Body of pancreas (tissue), 4 donors: ENCODE results near the gene ACVR1. TPM values are rescaled to one million over a fixed set of nuclear protein-coding genes. Genes with fewer than 3 reads are reported as not detected.

Experiments
- ATAC-seq: fragments of 150-250 bp; one replicate; pipeline ENCODE4 v1.9.1; 2016
- DNase-seq, 4 donors: peaks; one replicate each; pipeline ENCODE4 v3.0.0-alpha.2; 2019
- H3K27ac ChIP-seq, 4 donors: fragments of 200-600 bp; sonication (generic); 1 replicate in 3 of 4; 2 replicates in 1 of 4; pipeline versions ENCODE4 v1.5.1 to v1.6.1; 2016 to 2019; ENCODE audit warnings: mild to moderate bottlenecking in 1 of 4, mixed read lengths in 1 of 4, moderate library complexity in 1 of 4
- H3K27me3 ChIP-seq, 2 donors: fragments of 200-600 bp; sonication (generic); one replicate each; pipeline ENCODE4 v1.6.0; 2016; ENCODE audit warnings: mild to moderate bottlenecking in 1 of 2
- H3K36me3 ChIP-seq, 2 donors: fragments of 200-600 bp; sonication (generic); replicated peaks in 1 of 2; 2 replicates each; pipeline ENCODE4 v1.5.1; 2016; ENCODE audit warnings: low read depth in 2 of 2; ENCODE audit not compliant: insufficient read depth in 1 of 2
- H3K4me1 ChIP-seq: fragments of 200-600 bp; sonication (generic); one replicate; pipeline ENCODE4 v1.6.0; 2016
- H3K4me3 ChIP-seq, 2 donors: fragments of 200-600 bp; sonication (generic); 1 replicate in 1 of 2; 2 replicates in 1 of 2; pipeline ENCODE4 v1.5.1; 2016 to 2019
- H3K9me3 ChIP-seq, 3 donors: fragments of 200-600 bp; sonication (generic); 1 replicate in 2 of 3; 2 replicates in 1 of 3; pipeline ENCODE4 v1.5.1; 2016
- POLR2A ChIP-seq, 3 donors: fragments of 450-650 bp; IDR thresholded peaks; one replicate each; pipeline ENCODE4 v1.6.1; 2016; ENCODE audit warnings: antibody characterized with exemption in 3 of 3, mild to moderate bottlenecking in 2 of 3
- WGBS, 2 donors: methylation state at CpG; one replicate each; pipeline ENCODE4 v1.1.5; 2017; 5-methylcytosine and 5-hydroxymethylcytosine counted together
- intact Hi-C: fragments of 100-400 bp; cut with DNase I; formaldehyde crosslinking; loops from one replicate; pipeline ENCODE4 v1.15.1; 2023
- total RNA-seq, 2 donors: library from RNA; depleted of rRNA; stranded (reverse); fragments of >200 nt; gene quantifications; one replicate each; pipeline ENCODE4 v1.1.0, GENCODE V29; 2016
- TF ChIP-seq, protein P1 (sequence below), 7 experiments: fragments of 450-650 bp in 4 of 7; fragments of 200-600 bp in 3 of 7; sonication (generic) in 3 of 7; IDR thresholded peaks; one replicate each; pipeline ENCODE4 v1.5.1; 2016 to 2019; ENCODE audit warnings: antibody characterized with exemption in 7 of 7

ACVR1 gene
- total RNA-seq, 2 donors from 2014 or later = 14.0 to 18.5 TPM

DNA sequence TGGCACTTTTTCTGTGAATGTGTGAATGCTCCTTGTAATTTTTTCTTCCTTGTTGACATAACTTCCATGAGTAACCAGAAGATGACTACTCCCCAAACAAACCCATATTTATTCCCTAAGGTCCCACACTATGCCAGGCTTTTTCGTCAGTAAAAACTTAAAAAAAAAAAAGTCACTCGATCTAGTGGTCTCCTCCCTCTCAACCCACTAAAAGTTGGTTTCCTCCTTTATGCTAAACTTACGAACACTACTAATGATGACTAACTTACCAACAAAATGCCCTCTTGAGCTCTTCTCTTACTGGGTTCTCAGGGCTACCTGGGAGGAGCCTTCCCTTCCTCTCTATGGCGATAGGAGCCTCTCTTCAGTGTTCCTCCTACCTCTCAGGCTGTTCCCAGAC, 18.2 kb downstream of the ACVR1 start:
- no peak for DNase-seq
- H3K9me3 ChIP-seq = no peaks in the 10 kb centered on the region
- H3K4me1 ChIP-seq = no peaks in the 10 kb centered on the region
- H3K36me3 ChIP-seq = no peaks in the 10 kb centered on the region
- ATAC-seq = no peak
- no peaks in the 10 kb centered on the region for H3K27me3 ChIP-seq
- intact Hi-C loops = no loop called here
- no peak overlapping the region for H3K27ac ChIP-seq
- TF ChIP-seq POLR2A (IDR thresholded peaks at IDR 0.05) = no peak
- TF ChIP-seq, protein P1, sequence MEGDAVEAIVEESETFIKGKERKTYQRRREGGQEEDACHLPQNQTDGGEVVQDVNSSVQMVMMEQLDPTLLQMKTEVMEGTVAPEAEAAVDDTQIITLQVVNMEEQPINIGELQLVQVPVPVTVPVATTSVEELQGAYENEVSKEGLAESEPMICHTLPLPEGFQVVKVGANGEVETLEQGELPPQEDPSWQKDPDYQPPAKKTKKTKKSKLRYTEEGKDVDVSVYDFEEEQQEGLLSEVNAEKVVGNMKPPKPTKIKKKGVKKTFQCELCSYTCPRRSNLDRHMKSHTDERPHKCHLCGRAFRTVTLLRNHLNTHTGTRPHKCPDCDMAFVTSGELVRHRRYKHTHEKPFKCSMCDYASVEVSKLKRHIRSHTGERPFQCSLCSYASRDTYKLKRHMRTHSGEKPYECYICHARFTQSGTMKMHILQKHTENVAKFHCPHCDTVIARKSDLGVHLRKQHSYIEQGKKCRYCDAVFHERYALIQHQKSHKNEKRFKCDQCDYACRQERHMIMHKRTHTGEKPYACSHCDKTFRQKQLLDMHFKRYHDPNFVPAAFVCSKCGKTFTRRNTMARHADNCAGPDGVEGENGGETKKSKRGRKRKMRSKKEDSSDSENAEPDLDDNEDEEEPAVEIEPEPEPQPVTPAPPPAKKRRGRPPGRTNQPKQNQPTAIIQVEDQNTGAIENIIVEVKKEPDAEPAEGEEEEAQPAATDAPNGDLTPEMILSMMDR (IDR thresholded peaks at IDR 0.05) = no peak
- H3K4me3 ChIP-seq = no peak overlapping the region
- 86 to 88% methylated on average over 4 of the region's 4 CpGs for WGBS, 2 donors

DNA sequence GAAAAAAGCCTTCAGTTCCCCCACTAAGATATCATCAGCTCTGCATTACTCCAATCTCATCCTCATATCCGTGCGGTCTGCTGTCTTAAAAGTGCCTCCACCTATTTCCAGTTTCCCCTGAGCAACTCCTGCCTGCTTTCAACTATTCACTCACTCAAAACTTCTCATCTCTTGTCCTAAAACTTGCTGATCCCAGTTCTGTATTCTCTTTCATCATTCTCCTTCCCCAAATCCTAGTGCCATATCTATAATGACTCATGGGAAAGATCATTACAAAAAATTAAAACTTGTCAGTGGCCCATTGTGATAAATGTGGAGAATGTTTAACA, 20.0 kb downstream of the ACVR1 start:
- Histone ChIP-seq H3K4me3 (no peak overlapping the region), H3K27ac (no peak overlapping the region), H3K36me3 (no peaks in the 10 kb centered on the region), H3K9me3 (no peaks in the 10 kb centered on the region), H3K27me3 (no peaks in the 10 kb centered on the region), H3K4me1 (no peaks in the 10 kb centered on the region)
- intact Hi-C loops = no loop called here
- ATAC-seq (no peak), DNase-seq (no peak)
- WGBS, 2 donors = 71 to 97% methylated on average over 2 of the region's 2 CpGs
- TF ChIP-seq, protein P1 (IDR thresholded peaks at IDR 0.05) = no peak
- no peak for TF ChIP-seq POLR2A (IDR thresholded peaks at IDR 0.05)

DNA sequence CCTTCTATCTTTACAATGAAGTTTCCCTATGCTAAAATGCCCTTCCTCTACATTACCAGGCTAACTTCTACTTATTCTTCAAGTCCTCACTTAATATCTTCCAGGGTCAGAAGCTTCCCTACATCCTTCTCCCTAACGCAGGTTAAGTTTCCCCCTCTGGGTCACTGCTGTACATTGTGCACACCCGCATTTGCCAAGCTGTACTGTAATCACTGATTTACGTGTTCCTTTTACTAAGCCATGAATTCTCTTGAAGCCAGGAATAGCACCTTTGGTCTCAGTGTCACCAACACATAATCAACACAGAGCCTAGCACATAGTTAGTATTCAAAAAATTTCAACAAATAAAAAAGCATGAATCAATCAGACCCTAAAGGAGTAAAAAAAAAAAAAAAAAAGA, 22.3 kb downstream of the ACVR1 start:
- TF ChIP-seq, protein P1 (IDR thresholded peaks at IDR 0.05) = no peak
- no peak for TF ChIP-seq POLR2A (IDR thresholded peaks at IDR 0.05)
- ATAC-seq = no peak
- H3K9me3 ChIP-seq = no peaks in the 10 kb centered on the region
- intact Hi-C loops = no loop called here
- peaks cover 12% of the 10 kb centered on the region for H3K4me1 ChIP-seq
- H3K27me3 ChIP-seq = no peaks in the 10 kb centered on the region
- no peaks in the 10 kb centered on the region for H3K36me3 ChIP-seq
- H3K4me3 ChIP-seq = no peak overlapping the region
- H3K27ac ChIP-seq = no peak overlapping the region
- no peak for DNase-seq
- 88 to 95% methylated on average over 3 of the region's 3 CpGs for WGBS, 2 donors

DNA sequence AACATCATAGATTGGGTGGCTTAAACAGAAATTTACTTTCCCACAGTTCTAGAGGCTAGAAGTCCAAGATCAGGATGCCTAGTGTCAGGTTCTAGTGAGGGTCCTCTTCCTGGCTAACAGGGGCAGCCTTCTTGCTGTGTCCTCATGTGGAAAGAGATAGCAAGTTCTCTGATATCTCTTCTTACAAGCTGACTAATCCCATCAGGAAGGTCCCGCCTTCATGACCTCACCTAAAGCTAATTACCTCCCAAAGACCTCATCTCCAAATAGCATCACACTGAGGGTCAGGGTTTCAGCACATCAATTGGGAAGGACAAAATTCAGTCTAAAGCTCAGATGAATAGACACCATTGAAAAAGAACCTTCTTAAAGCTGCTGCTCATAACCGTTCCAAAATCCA, 22.9 kb downstream of the ACVR1 start:
- intact Hi-C loops = no loop called here
- no peak overlapping the region for H3K27ac ChIP-seq

DNA sequence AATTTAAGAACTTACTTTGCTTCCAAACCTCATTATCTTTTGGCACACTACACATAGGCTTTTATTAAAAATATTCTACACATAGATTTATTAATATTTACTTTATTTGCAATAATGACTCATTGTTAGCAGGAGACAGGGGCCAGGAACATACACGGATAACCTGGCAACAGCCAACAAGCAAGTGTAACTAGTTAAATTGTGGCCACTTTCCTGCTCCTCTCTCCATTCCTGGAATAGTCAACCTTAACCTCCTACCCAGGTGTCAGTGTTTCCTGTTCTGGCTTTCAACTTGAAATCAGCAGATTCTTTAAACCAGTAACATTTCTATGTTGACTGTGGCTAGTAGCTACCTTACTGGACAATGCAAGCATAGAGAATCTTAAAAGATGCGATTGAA, 26.5 kb downstream of the ACVR1 start:
- ATAC-seq (peak; percentile 78), DNase-seq (peak; percentile 20 to 52 (median 30))
- H3K27ac ChIP-seq = peak overlapping the region in 3 of 4 donors; percentile 11 to 49 (median 47)
- intact Hi-C loops = no loop called here
- no peaks in the 10 kb centered on the region for H3K27me3 ChIP-seq
- H3K36me3 ChIP-seq = no peaks in the 10 kb centered on the region
- no peaks in the 10 kb centered on the region for H3K9me3 ChIP-seq
- H3K4me1 ChIP-seq = peaks cover 12% of the 10 kb centered on the region
- WGBS, 2 donors = 51 to 52% methylated on average over 2 of the region's 2 CpGs
- H3K4me3 ChIP-seq = no peak overlapping the region
- no peak for TF ChIP-seq POLR2A (IDR thresholded peaks at IDR 0.05)
- TF ChIP-seq, protein P1 (IDR thresholded peaks at IDR 0.05) = no peak

More for the DNA sequence above, 22.9 kb downstream of the ACVR1 start:
- DNase-seq (no peak), ATAC-seq (no peak)
- Histone ChIP-seq H3K9me3 (no peaks in the 10 kb centered on the region), H3K36me3 (no peaks in the 10 kb centered on the region), H3K27me3 (no peaks in the 10 kb centered on the region), H3K4me1 (peaks cover 12% of the 10 kb centered on the region), H3K4me3 (no peak overlapping the region)
- WGBS, 2 donors = 92 to 94% methylated on average over 2 of the region's 2 CpGs
- no peak for TF ChIP-seq POLR2A (IDR thresholded peaks at IDR 0.05)
- TF ChIP-seq, protein P1 (IDR thresholded peaks at IDR 0.05) = no peak
